ENCODE data around the gene EMSY. TPM values are rescaled to one million over a fixed set of nuclear protein-coding genes. Genes with fewer than 3 reads are reported as not detected.

EMSY gene
- total RNA-seq, 1 donor from 2014 or later: 18.9 TPM

DNA sequence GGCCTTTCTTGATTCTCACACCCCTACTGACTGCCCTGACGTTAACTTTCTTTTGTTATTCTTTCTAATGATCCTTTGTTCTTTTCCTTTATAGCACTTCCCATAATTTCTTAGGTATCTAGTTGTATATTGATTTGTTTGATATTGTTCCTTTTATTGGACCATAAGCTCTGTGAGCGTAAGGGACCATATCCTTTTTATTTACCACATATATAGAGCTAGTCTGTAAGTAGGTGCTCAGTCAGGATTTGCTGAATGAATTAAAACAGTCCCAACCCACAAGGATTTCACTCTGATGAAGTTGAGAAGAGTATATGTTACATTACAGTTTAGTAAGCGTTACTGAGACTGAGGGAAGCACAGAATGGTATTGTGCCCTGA lies 68.8 kb downstream of the EMSY start:
- no peak for TF ChIP-seq CTCF (IDR thresholded peaks at IDR 0.05; ENCODE audit: insufficient read depth, low read depth, low read length)
- no peak for TF ChIP-seq EZH2 (IDR thresholded peaks at IDR 0.05; ENCODE audit: insufficient read depth, low read length)
- Histone ChIP-seq H3K79me2 (ENCODE audit: insufficient read depth, low read length) (no peaks in the 10 kb centered on the region), H3K27me3 (ENCODE audit: insufficient read depth, low read length) (no peaks in the 10 kb centered on the region), H3K9ac (ENCODE audit: low read length) (no peak overlapping the region), H3K4me3 (ENCODE audit: insufficient read depth, low read depth, low read length) (no peak overlapping the region), H3K36me3 (ENCODE audit: insufficient read depth, low read length) (peaks cover 5% of the 10 kb centered on the region), H3K4me1 (ENCODE audit: insufficient read depth, low read length) (peaks cover 7% of the 10 kb centered on the region), H3K4me2 (ENCODE audit: low read length) (no peak overlapping the region), H3K27ac (ENCODE audit: low read depth, low read length) (no peak overlapping the region), H2AFZ (ENCODE audit: low read depth, low read length) (no peak overlapping the region), H3K9me3 (ENCODE audit: insufficient read depth, low read depth, low read length) (no peaks in the 10 kb centered on the region), H4K20me1 (ENCODE audit: insufficient read depth, low read length) (no peaks in the 10 kb centered on the region)
- no peak overlapping the region for H3K27ac Mint-ChIP-seq (ENCODE audit: unreplicated experiment)
- DNase-seq (ENCODE audit: low read depth) (no peak), FAIRE-seq (no peak)
- H3K27me3 Mint-ChIP-seq (ENCODE audit: low read depth, unreplicated experiment): no peaks in the 10 kb centered on the region
- no peaks in the 10 kb centered on the region for H3K9me3 Mint-ChIP-seq (ENCODE audit: unreplicated experiment)
- H3K36me3 Mint-ChIP-seq (ENCODE audit: low read depth, unreplicated experiment): peaks cover 2% of the 10 kb centered on the region
- peaks cover 9% of the 10 kb centered on the region for H3K4me1 Mint-ChIP-seq (ENCODE audit: low read depth, unreplicated experiment)
- no peak overlapping the region for H3K4me3 Mint-ChIP-seq (ENCODE audit: unreplicated experiment)

DNA sequence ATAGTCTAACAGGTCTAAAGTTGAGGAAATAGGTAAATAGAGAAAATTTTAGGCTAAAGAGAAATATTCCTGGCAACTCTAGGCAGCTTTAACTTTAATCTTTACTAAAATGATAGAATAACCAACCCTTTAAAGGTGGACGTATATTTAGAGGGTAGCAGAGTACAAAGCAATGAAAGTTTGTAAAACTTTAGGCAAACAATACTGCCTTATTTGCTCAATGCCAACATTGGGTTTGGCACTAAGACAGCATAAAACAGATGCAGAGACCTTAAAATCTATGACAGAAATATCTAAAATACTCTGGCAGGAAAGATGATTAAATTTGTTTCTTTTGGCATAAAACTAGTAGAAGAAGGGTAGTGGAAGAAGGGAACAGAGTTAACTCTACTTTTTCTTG lies 70.7 kb downstream of the EMSY start:
- Mint-ChIP-seq H3K4me3 (ENCODE audit: unreplicated experiment) (no peak overlapping the region), H3K27ac (ENCODE audit: unreplicated experiment) (no peak overlapping the region)

More for the DNA sequence above, 70.7 kb downstream of the EMSY start:
- TF ChIP-seq CTCF (IDR thresholded peaks at IDR 0.05; ENCODE audit: insufficient read depth, low read depth, low read length): no peak
- no peak for TF ChIP-seq EZH2 (IDR thresholded peaks at IDR 0.05; ENCODE audit: insufficient read depth, low read length)
- no peak overlapping the region for H2AFZ ChIP-seq (ENCODE audit: low read depth, low read length)
- Mint-ChIP-seq H3K9me3 (ENCODE audit: unreplicated experiment) (no peaks in the 10 kb centered on the region), H3K36me3 (ENCODE audit: low read depth, unreplicated experiment) (no peaks in the 10 kb centered on the region), H3K27me3 (ENCODE audit: low read depth, unreplicated experiment) (no peaks in the 10 kb centered on the region), H3K4me1 (ENCODE audit: low read depth, unreplicated experiment) (peaks cover 6% of the 10 kb centered on the region)
- no peak overlapping the region for H3K4me2 ChIP-seq (ENCODE audit: low read length)
- peaks cover 5% of the 10 kb centered on the region for H3K4me1 ChIP-seq (ENCODE audit: insufficient read depth, low read length)
- no peak overlapping the region for H3K27ac ChIP-seq (ENCODE audit: low read depth, low read length)
- H3K79me2 ChIP-seq (ENCODE audit: insufficient read depth, low read length): no peaks in the 10 kb centered on the region
- H4K20me1 ChIP-seq (ENCODE audit: insufficient read depth, low read length): no peaks in the 10 kb centered on the region
- H3K27me3 ChIP-seq (ENCODE audit: insufficient read depth, low read length): no peaks in the 10 kb centered on the region
- no peak for FAIRE-seq
- DNase-seq (ENCODE audit: low read depth): no peak
- H3K9me3 ChIP-seq (ENCODE audit: insufficient read depth, low read depth, low read length): no peaks in the 10 kb centered on the region
- no peak overlapping the region for H3K9ac ChIP-seq (ENCODE audit: low read length)
- peaks cover 5% of the 10 kb centered on the region for H3K36me3 ChIP-seq (ENCODE audit: insufficient read depth, low read length)
- no peak overlapping the region for H3K4me3 ChIP-seq (ENCODE audit: insufficient read depth, low read depth, low read length)
